SK-N-SH treated with all-trans-retinoic acid at 6 μM for 48 hours (cell line): ENCODE data around the gene TLCD3A.
A peak's percentile ranks its signal among the peaks of the same experiment; 100 is the strongest.

Experiments
- ATAC-seq: fragments of 200-7000 bp; cut with Tn5 transposase; 3 replicates; pipeline ENCODE4 v1.9.1; 2020; ENCODE audit warnings: mild to moderate bottlenecking, moderate library complexity
- ARNTL ChIP-seq: fragments of 450-650 bp; formaldehyde crosslinking; IDR thresholded peaks from 2 replicates; pipeline ENCODE4 v1.5.0; 2020; ENCODE audit warnings: low read depth, mild to moderate bottlenecking, moderate library complexity, borderline replicate concordance
- BACH2 ChIP-seq: fragments of 250-450 bp; sonication (Bioruptor Pico); IDR thresholded peaks from 2 replicates; pipeline ENCODE4 v1.9.0; 2021; ENCODE audit warnings: mild to moderate bottlenecking, borderline replicate concordance
- CSDC2 ChIP-seq: fragments of 250-450 bp; sonication (Bioruptor Pico); IDR thresholded peaks from 2 replicates; pipeline ENCODE4 v1.5.0; 2020; ENCODE audit warnings: mild to moderate bottlenecking, moderate library complexity
- ESRRG ChIP-seq: fragments of 250-450 bp; sonication (Bioruptor Pico); IDR thresholded peaks from 2 replicates; pipeline ENCODE4 v1.6.1; 2021; ENCODE audit warnings: mild to moderate bottlenecking
- GLIS3 ChIP-seq: fragments of 250-450 bp; sonication (Bioruptor Pico); IDR thresholded peaks from 2 replicates; pipeline ENCODE4 v1.5.0; 2020; ENCODE audit warnings: mild to moderate bottlenecking, moderate library complexity
- ISL1 ChIP-seq: fragments of 250-450 bp; sonication (Bioruptor Pico); IDR thresholded peaks from 2 replicates; pipeline ENCODE4 v2.1.2; 2022; ENCODE audit warnings: mild to moderate bottlenecking, moderate library complexity
- OSR1 ChIP-seq: fragments of 250-450 bp; sonication (Bioruptor Pico); IDR thresholded peaks from 2 replicates; pipeline ENCODE4 v1.8.0; 2022; ENCODE audit warnings: moderate library complexity, mild to moderate bottlenecking, inconsistent platforms
- RARB ChIP-seq: fragments of 250-450 bp; sonication (Bioruptor Pico); IDR thresholded peaks from 2 replicates; pipeline ENCODE4 v1.8.0; 2021; ENCODE audit warnings: mild to moderate bottlenecking, moderate library complexity
- SNAI2 ChIP-seq: fragments of 250-450 bp; sonication (Bioruptor Pico); IDR thresholded peaks from 2 replicates; pipeline ENCODE4 v1.5.0; 2020; ENCODE audit warnings: mild to moderate bottlenecking, moderate library complexity
- TCF4 ChIP-seq: fragments of 250-450 bp; sonication (Bioruptor Pico); IDR thresholded peaks from 2 replicates; pipeline ENCODE4 v1.8.0; 2021; ENCODE audit warnings: mild to moderate bottlenecking, moderate library complexity, borderline replicate concordance
- TOX ChIP-seq: fragments of 250-450 bp; sonication (Bioruptor Pico); IDR thresholded peaks from 2 replicates; pipeline ENCODE4 v1.8.0; 2021; ENCODE audit warnings: mild to moderate bottlenecking, moderate library complexity, borderline replicate concordance
- ZC3H10 ChIP-seq: fragments of 250-450 bp; sonication (Bioruptor Pico); IDR thresholded peaks from 2 replicates; pipeline ENCODE4 v1.5.1; 2021; ENCODE audit warnings: mild to moderate bottlenecking, moderate library complexity
- ZFP3 ChIP-seq: fragments of 250-450 bp; sonication (Bioruptor Pico); IDR thresholded peaks from 2 replicates; pipeline ENCODE4 v1.5.0; 2020; ENCODE audit warnings: mild to moderate bottlenecking, moderate library complexity
- ZFP30 ChIP-seq: fragments of 450-650 bp; formaldehyde crosslinking; IDR thresholded peaks from 2 replicates; pipeline ENCODE4 v1.5.0; 2022; ENCODE audit warnings: mild to moderate bottlenecking, moderate library complexity
- ZNF565 ChIP-seq: fragments of 450-650 bp; formaldehyde crosslinking; conservative IDR thresholded peaks from 2 replicates; pipeline ENCODE4 v1.5.0; 2020; ENCODE audit warnings: low read depth, mild to moderate bottlenecking, moderate library complexity
- ZNF70 ChIP-seq: fragments of 450-650 bp; formaldehyde crosslinking; IDR thresholded peaks from 2 replicates; pipeline ENCODE4 v1.5.0; 2020; ENCODE audit warnings: mild to moderate bottlenecking, moderate library complexity
- ZNF8 ChIP-seq: fragments of 450-650 bp; formaldehyde crosslinking; IDR thresholded peaks from 2 replicates; pipeline ENCODE4 v1.5.0; 2020; ENCODE audit warnings: mild to moderate bottlenecking, moderate library complexity
- TF ChIP-seq, protein P1 (sequence below): fragments of 250-450 bp; sonication (Bioruptor Pico); IDR thresholded peaks from 2 replicates; pipeline ENCODE4 v1.8.0; 2021; ENCODE audit warnings: low read depth, mild to moderate bottlenecking, moderate library complexity, borderline replicate concordance
- TF ChIP-seq, protein P2 (sequence below): fragments of 250-450 bp; sonication (Bioruptor Pico); IDR thresholded peaks from 2 replicates; pipeline ENCODE4 v1.8.0; 2020; ENCODE audit warnings: mild to moderate bottlenecking, moderate library complexity, borderline replicate concordance
- TF ChIP-seq, protein P3 (sequence below): fragments of 250-450 bp; sonication (Bioruptor Pico); IDR thresholded peaks from 2 replicates; pipeline ENCODE4 v1.5.1; 2020; ENCODE audit warnings: low read depth, mild to moderate bottlenecking, moderate library complexity
- TF ChIP-seq, protein P4 (sequence below): fragments of 250-450 bp; sonication (Bioruptor Pico); IDR thresholded peaks from 2 replicates; pipeline ENCODE4 v1.5.0; 2020; ENCODE audit warnings: mild to moderate bottlenecking, moderate library complexity

The TLCD3A gene

DNA sequence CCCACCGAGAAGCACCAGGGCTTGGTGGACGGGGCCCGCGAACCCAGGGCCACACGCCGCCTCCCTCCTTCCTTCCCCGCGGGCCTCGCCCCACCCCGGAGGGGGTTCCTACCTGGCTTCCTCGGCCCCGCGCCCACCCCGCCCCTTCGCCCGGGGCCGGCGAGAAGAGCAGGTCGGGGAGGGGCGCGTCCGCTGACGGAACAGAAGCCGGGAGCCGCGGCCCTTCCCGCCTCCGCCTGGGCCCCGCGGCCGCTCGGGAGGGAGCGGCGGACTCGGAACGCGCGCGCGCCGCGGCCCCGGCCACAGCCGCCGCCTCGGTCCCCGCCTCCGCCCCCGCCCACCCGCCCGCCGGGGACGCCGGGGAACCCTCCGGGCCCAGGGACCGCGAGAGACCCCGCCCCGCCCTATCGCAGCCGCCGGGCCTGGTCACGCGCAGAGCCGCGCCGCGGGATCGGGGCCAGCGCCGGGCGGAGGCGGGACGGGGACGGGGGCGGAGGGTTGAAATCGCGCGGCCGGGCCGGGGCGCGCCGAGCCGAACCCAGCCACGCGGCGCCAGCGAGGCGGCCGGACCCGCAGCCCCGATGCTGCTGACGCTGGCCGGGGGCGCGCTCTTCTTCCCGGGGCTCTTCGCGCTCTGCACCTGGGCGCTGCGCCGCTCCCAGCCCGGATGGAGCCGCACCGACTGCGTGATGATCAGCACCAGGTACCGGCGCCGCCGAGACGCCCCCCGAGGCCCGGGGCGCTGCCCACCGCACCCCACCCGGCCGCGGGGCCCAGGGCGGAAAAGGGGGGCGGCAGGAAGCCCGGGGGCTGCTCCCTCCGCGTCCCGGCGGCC is at the start of gene TLCD3A:
Gene TLCD3A, plus strand, starts transcription at position 530 of the 835 bp plus-strand sequence. Its CDS starts 52 bp downstream, at position 582.
- ATAC-seq, result peak; percentile 66
- TF ChIP-seq TOX, result no peak
- no peak for TF ChIP-seq ESRRG (CRISPR knock-in tag)
- no peak for TF ChIP-seq BACH2 (CRISPR knock-in tag)
- no peak for TF ChIP-seq RARB (CRISPR knock-in tag)
- no peak for TF ChIP-seq ZNF70 (CRISPR knock-in tag)
- TF ChIP-seq, protein P1, sequence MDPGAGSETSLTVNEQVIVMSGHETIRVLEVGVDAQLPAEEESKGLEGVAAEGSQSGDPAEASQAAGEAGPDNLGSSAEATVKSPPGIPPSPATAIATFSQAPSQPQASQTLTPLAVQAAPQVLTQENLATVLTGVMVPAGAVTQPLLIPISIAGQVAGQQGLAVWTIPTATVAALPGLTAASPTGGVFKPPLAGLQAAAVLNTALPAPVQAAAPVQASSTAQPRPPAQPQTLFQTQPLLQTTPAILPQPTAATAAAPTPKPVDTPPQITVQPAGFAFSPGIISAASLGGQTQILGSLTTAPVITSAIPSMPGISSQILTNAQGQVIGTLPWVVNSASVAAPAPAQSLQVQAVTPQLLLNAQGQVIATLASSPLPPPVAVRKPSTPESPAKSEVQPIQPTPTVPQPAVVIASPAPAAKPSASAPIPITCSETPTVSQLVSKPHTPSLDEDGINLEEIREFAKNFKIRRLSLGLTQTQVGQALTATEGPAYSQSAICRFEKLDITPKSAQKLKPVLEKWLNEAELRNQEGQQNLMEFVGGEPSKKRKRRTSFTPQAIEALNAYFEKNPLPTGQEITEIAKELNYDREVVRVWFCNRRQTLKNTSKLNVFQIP (CRISPR knock-in tag), result no peak
- TF ChIP-seq ZC3H10 (CRISPR knock-in tag), result no peak
- TF ChIP-seq ZFP3 (CRISPR knock-in tag), result no peak
- no peak for TF ChIP-seq ZNF565 (CRISPR knock-in tag)
- no peak for TF ChIP-seq TCF4 (CRISPR knock-in tag)
- TF ChIP-seq SNAI2, result no peak
- TF ChIP-seq ZNF8 (CRISPR knock-in tag), result no peak
- TF ChIP-seq GLIS3 (CRISPR knock-in tag), result no peak
- TF ChIP-seq CSDC2 (CRISPR knock-in tag), result no peak
- TF ChIP-seq OSR1, result no peak
- TF ChIP-seq, protein P2, sequence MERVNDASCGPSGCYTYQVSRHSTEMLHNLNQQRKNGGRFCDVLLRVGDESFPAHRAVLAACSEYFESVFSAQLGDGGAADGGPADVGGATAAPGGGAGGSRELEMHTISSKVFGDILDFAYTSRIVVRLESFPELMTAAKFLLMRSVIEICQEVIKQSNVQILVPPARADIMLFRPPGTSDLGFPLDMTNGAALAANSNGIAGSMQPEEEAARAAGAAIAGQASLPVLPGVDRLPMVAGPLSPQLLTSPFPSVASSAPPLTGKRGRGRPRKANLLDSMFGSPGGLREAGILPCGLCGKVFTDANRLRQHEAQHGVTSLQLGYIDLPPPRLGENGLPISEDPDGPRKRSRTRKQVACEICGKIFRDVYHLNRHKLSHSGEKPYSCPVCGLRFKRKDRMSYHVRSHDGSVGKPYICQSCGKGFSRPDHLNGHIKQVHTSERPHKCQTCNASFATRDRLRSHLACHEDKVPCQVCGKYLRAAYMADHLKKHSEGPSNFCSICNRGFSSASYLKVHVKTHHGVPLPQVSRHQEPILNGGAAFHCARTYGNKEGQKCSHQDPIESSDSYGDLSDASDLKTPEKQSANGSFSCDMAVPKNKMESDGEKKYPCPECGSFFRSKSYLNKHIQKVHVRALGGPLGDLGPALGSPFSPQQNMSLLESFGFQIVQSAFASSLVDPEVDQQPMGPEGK (CRISPR knock-in tag), result no peak
- TF ChIP-seq ARNTL (CRISPR knock-in tag), result no peak

DNA sequence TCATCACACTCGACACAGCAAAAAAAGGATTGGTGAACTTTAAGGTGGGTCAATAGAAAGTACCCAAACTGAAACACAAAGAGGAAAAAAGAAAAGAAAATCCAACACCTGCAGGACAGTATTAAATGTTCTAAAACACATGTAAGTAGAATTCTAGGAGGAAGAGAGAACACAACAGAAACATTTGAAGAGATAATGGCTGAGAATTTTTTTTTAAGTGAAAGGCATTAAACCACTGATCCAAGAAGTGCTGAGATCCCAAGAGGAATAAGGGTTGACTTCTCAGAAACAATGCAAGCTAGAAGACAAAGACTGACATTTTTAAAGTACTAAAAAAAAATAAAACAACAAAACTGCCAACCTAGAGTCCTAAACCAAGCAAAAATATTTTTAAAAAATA is 49.4 kb upstream of the TLCD3A start:
- TF ChIP-seq RARB (CRISPR knock-in tag) (no peak), GLIS3 (CRISPR knock-in tag) (no peak), TCF4 (CRISPR knock-in tag) (no peak), ZNF8 (CRISPR knock-in tag) (no peak), ZNF70 (CRISPR knock-in tag) (no peak), ZFP30 (CRISPR knock-in tag) (no peak), ARNTL (CRISPR knock-in tag) (no peak), ZNF565 (CRISPR knock-in tag) (no peak), BACH2 (CRISPR knock-in tag) (no peak), SNAI2 (no peak), TOX (no peak), OSR1 (no peak), ISL1 (CRISPR knock-in tag) (no peak), CSDC2 (CRISPR knock-in tag) (no peak)
- TF ChIP-seq, protein P3, sequence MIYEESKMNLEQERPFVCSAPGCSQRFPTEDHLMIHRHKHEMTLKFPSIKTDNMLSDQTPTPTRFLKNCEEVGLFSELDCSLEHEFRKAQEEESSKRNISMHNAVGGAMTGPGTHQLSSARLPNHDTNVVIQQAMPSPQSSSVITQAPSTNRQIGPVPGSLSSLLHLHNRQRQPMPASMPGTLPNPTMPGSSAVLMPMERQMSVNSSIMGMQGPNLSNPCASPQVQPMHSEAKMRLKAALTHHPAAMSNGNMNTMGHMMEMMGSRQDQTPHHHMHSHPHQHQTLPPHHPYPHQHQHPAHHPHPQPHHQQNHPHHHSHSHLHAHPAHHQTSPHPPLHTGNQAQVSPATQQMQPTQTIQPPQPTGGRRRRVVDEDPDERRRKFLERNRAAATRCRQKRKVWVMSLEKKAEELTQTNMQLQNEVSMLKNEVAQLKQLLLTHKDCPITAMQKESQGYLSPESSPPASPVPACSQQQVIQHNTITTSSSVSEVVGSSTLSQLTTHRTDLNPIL, result no peak
- TF ChIP-seq, protein P2 (CRISPR knock-in tag), result no peak
- TF ChIP-seq, protein P4, sequence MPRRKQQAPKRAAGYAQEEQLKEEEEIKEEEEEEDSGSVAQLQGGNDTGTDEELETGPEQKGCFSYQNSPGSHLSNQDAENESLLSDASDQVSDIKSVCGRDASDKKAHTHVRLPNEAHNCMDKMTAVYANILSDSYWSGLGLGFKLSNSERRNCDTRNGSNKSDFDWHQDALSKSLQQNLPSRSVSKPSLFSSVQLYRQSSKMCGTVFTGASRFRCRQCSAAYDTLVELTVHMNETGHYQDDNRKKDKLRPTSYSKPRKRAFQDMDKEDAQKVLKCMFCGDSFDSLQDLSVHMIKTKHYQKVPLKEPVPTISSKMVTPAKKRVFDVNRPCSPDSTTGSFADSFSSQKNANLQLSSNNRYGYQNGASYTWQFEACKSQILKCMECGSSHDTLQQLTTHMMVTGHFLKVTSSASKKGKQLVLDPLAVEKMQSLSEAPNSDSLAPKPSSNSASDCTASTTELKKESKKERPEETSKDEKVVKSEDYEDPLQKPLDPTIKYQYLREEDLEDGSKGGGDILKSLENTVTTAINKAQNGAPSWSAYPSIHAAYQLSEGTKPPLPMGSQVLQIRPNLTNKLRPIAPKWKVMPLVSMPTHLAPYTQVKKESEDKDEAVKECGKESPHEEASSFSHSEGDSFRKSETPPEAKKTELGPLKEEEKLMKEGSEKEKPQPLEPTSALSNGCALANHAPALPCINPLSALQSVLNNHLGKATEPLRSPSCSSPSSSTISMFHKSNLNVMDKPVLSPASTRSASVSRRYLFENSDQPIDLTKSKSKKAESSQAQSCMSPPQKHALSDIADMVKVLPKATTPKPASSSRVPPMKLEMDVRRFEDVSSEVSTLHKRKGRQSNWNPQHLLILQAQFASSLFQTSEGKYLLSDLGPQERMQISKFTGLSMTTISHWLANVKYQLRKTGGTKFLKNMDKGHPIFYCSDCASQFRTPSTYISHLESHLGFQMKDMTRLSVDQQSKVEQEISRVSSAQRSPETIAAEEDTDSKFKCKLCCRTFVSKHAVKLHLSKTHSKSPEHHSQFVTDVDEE (CRISPR knock-in tag), result no peak
- no peak for ATAC-seq
